ENCODE measurements around the gene NABP1. TPM values are rescaled to one million over a fixed set of nuclear protein-coding genes. Genes with fewer than 3 reads are reported as not detected.
A peak's percentile ranks its signal among the peaks of the same experiment; 100 is the strongest.

The NABP1 gene
- polyA plus RNA-seq, 1 donor (not counting 4 experiments of a cell fraction or from before 2014, with no cell fraction given), result 29.3 TPM

- Histone ChIP-seq H3K4me2 (ENCODE audit: control insufficient read depth, extremely low read depth, insufficient read depth, low read depth, low read length) (no peak overlapping the region), H2AFZ (ENCODE audit: control insufficient read depth, low read length) (no peak overlapping the region)
- FAIRE-seq, result no peak
These were observed 21.1 kb upstream of the NABP1 start for GRCh38 chr2:191656792-191657191.

GRCh38 chr2:191657977-191658376 is 20.0 kb upstream of the NABP1 start:
- H3K4me2 ChIP-seq (ENCODE audit: control insufficient read depth, extremely low read depth, insufficient read depth, low read depth, low read length), result peak overlapping the region; percentile 34
- H4K20me1 ChIP-seq (ENCODE audit: control insufficient read depth, extremely low read depth, insufficient read depth, low read length), result no peaks in the 10 kb centered on the region
- H3K9me3 ChIP-seq (ENCODE audit: control insufficient read depth, low read depth, low read length), result no peaks in the 10 kb centered on the region
- no peak overlapping the region for H3K4me3 ChIP-seq (ENCODE audit: control insufficient read depth in 2 of 3, extremely low read depth in 1 of 3, insufficient read depth in 2 of 3, low read depth in 1 of 3, low read length in 3 of 3)
- no peaks in the 10 kb centered on the region for H3K27me3 ChIP-seq (ENCODE audit: control insufficient read depth, extremely low read depth, insufficient read depth, low read length)
- dilution Hi-C loops (cut with MboI; ENCODE audit: extremely low pct_ligation_motif_present, low sequenced_read_pairs), result no loop called here
- H3K79me2 ChIP-seq (ENCODE audit: control insufficient read depth, insufficient read depth, low read length), result no peaks in the 10 kb centered on the region
- H3K27ac ChIP-seq (ENCODE audit: control insufficient read depth, insufficient read depth, low read length), result peak overlapping the region; percentile 15
- FAIRE-seq (peak; percentile 92), DNase-seq (ENCODE audit: low read depth, low spot score) (no peak)
- H3K9me1 ChIP-seq (ENCODE audit: control insufficient read depth, extremely low read depth, insufficient read depth, low read length), result no peaks in the 10 kb centered on the region
- H3K36me3 ChIP-seq (ENCODE audit: control insufficient read depth in 2 of 2, extremely low read depth in 1 of 2, insufficient read depth in 2 of 2, low read length in 2 of 2), result no peaks in the 10 kb centered on the region
- H3K4me1 ChIP-seq (ENCODE audit: control insufficient read depth, extremely low read depth, insufficient read depth, low read length), result peaks cover 13% of the 10 kb centered on the region
- TF ChIP-seq CTCF (optimal IDR thresholded peaks at IDR 0.05 in 1 of 3, IDR thresholded peaks at IDR 0.05 in 1 of 3, conservative IDR thresholded peaks at IDR 0.05 in 1 of 3; ENCODE audit: extremely low read depth in 1 of 3, insufficient read depth in 2 of 3, low read length in 3 of 3) (no peak), EZH2 (IDR thresholded peaks at IDR 0.05; ENCODE audit: low read length) (no peak)
- peak overlapping the region; percentile 51 for H2AFZ ChIP-seq (ENCODE audit: control insufficient read depth, low read length)
- H3K9ac ChIP-seq (ENCODE audit: control insufficient read depth, extremely low read depth, insufficient read depth, low read length), result no peak overlapping the region

More at GRCh38 chr2:191656792-191657191, 21.1 kb upstream of the NABP1 start:
- H3K4me1 ChIP-seq (ENCODE audit: control insufficient read depth, extremely low read depth, insufficient read depth, low read length), result peaks cover 13% of the 10 kb centered on the region
- no peaks in the 10 kb centered on the region for H3K79me2 ChIP-seq (ENCODE audit: control insufficient read depth, insufficient read depth, low read length)
- no peaks in the 10 kb centered on the region for H3K36me3 ChIP-seq (ENCODE audit: control insufficient read depth in 2 of 2, extremely low read depth in 1 of 2, insufficient read depth in 2 of 2, low read length in 2 of 2)
- dilution Hi-C loops (cut with MboI; ENCODE audit: extremely low pct_ligation_motif_present, low sequenced_read_pairs), result no loop called here
- no peaks in the 10 kb centered on the region for H3K9me3 ChIP-seq (ENCODE audit: control insufficient read depth, low read depth, low read length)
- H3K9me1 ChIP-seq (ENCODE audit: control insufficient read depth, extremely low read depth, insufficient read depth, low read length), result no peaks in the 10 kb centered on the region
- H3K27ac ChIP-seq (ENCODE audit: control insufficient read depth, insufficient read depth, low read length), result no peak overlapping the region
- no peak overlapping the region for H3K9ac ChIP-seq (ENCODE audit: control insufficient read depth, extremely low read depth, insufficient read depth, low read length)
- no peak for DNase-seq (ENCODE audit: low read depth, low spot score)
- TF ChIP-seq EZH2 (IDR thresholded peaks at IDR 0.05; ENCODE audit: low read length), result no peak
- TF ChIP-seq CTCF (optimal IDR thresholded peaks at IDR 0.05 in 1 of 3, IDR thresholded peaks at IDR 0.05 in 1 of 3, conservative IDR thresholded peaks at IDR 0.05 in 1 of 3; ENCODE audit: extremely low read depth in 1 of 3, insufficient read depth in 2 of 3, low read length in 3 of 3), result no peak
- H3K4me3 ChIP-seq (ENCODE audit: control insufficient read depth in 2 of 3, extremely low read depth in 1 of 3, insufficient read depth in 2 of 3, low read depth in 1 of 3, low read length in 3 of 3), result no peak overlapping the region
- H4K20me1 ChIP-seq (ENCODE audit: control insufficient read depth, extremely low read depth, insufficient read depth, low read length), result no peaks in the 10 kb centered on the region
- H3K27me3 ChIP-seq (ENCODE audit: control insufficient read depth, extremely low read depth, insufficient read depth, low read length), result no peaks in the 10 kb centered on the region

Data from keratinocyte (primary cell).